ENCODE data around the gene TMED9. TPM values are rescaled to one million over a fixed set of nuclear protein-coding genes. Genes with fewer than 3 reads are reported as not detected.

Gene TMED9
- total RNA-seq, 1 experiment from 2014 or later, result 133 TPM

DNA sequence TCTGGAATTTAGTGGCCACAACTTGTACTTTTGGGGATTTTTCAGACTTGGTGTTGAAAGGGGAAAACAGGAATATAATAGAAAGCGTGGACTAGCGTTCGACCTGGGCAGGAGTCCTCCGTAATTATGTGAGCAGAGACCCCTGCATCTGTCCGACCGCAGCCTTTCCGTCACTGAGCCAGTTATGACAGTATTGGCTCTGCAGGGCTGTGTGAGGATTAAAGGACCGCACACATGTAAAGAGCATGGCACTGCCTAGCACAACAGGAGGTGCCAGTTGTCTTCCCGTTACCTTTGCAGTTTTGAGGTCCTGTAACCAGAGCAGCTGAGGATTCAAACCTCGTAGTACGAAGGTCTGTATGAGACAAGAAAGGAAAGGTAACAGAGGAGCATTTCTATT lies 9.1 kb downstream of the TMED9 start:
- Histone ChIP-seq H3K27ac (ENCODE audit: low read depth, low read length) (peak overlapping the region; percentile 76; the same call in 1 of the 2 replicates), H3K9ac (ENCODE audit: low read length) (peak overlapping the region; percentile 84)

More for the DNA sequence above, 9.1 kb downstream of the TMED9 start:
- Histone ChIP-seq H3K79me2 (ENCODE audit: insufficient read depth, low read length) (peaks cover 26% of the 10 kb centered on the region), H3K9me3 (ENCODE audit: control insufficient read depth in 1 of 2, insufficient read depth in 1 of 2, low read depth in 1 of 2, low read length in 2 of 2) (no peaks in the 10 kb centered on the region), H3K9me2 (ENCODE audit: insufficient read depth) (no peaks in the 10 kb centered on the region), H3K4me3 (replicated peaks in 1 of 2; ENCODE audit: low read depth in 1 of 2, low read length in 2 of 2) (peak overlapping the region; percentile 88 to 90), H2AFZ (ENCODE audit: low read depth, low read length, poor library complexity, severe bottlenecking) (no peak overlapping the region), H3K4me1 (ENCODE audit: control insufficient read depth in 1 of 2, insufficient read depth in 2 of 2, low read length in 2 of 2) (peaks cover 21 to 42% of the 10 kb centered on the region in 2 experiments), H3K27me3 (ENCODE audit: insufficient read depth, low read length) (no peaks in the 10 kb centered on the region), H4K20me1 (ENCODE audit: insufficient read depth) (no peaks in the 10 kb centered on the region), H3K36me3 (ENCODE audit: control insufficient read depth in 1 of 2, insufficient read depth in 2 of 2, low read length in 2 of 2) (peaks cover 0 to 2% of the 10 kb centered on the region in 2 experiments; a peak in 2 of 4 replicates), H3K4me2 (ENCODE audit: low read length) (peak overlapping the region; percentile 87)
- BruUV-seq (replicated peaks), result TSS peak; percentile 46
- ChIA-PET RAD21 (ENCODE audit: low non-redundant PET in 1 of 2, low total read pairs in 2 of 2, uncharacterized antibody in 2 of 2, unreplicated experiment in 2 of 2) (no interaction called here), CTCF (no interaction called here), POLR2A (interaction anchor here (0.8 kb wide), 1 partner anchor 104 kb away, joined by 3 read pairs; the partner anchor contains the start of gene PDLIM7)
- DNase-seq (ENCODE audit: low read depth, low spot score) (no peak), ATAC-seq (no peak)
- intact Hi-C loops (cut with micrococcal nuclease), result loop anchor here (2.0 to 5.0 kb wide), 5 partner anchors 40 to 551 kb away; partner anchors contain the start of genes DDX41, NHP2 and PDLIM7
- TF ChIP-seq ZFX (IDR thresholded peaks at IDR 0.05) (no peak), FOSL1 (IDR thresholded peaks at IDR 0.05; ENCODE audit: low read depth) (no peak), SIN3A (IDR thresholded peaks at IDR 0.05; ENCODE audit: low read depth) (no peak), SP1 (IDR thresholded peaks at IDR 0.05; ENCODE audit: low read depth) (no peak), ELF1 (IDR thresholded peaks at IDR 0.05; ENCODE audit: borderline replicate concordance, low read depth) (no peak), TCF7L2 (IDR thresholded peaks at IDR 0.05; ENCODE audit: borderline replicate concordance, extremely low read depth, insufficient read depth, insufficient read length) (no peak), SRF (IDR thresholded peaks at IDR 0.05; ENCODE audit: low read depth) (no peak), YY1 (IDR thresholded peaks at IDR 0.05; ENCODE audit: extremely low read depth, insufficient replicate concordance, low read depth, low read length) (no peak), CBX3 (IDR thresholded peaks at IDR 0.05; ENCODE audit: low read depth) (no peak), RAD21 (IDR thresholded peaks at IDR 0.05; ENCODE audit: low read depth) (no peak), POLR2AphosphoS5 (IDR thresholded peaks at IDR 0.05; ENCODE audit: low read depth, low read length) (no peak), ZNF274 (IDR thresholded peaks at IDR 0.05; ENCODE audit: low read depth, low read length) (no peak), EZH2phosphoT487 (IDR thresholded peaks at IDR 0.05; ENCODE audit: borderline replicate concordance) (no peak)
- TF ChIP-seq, protein P1, sequence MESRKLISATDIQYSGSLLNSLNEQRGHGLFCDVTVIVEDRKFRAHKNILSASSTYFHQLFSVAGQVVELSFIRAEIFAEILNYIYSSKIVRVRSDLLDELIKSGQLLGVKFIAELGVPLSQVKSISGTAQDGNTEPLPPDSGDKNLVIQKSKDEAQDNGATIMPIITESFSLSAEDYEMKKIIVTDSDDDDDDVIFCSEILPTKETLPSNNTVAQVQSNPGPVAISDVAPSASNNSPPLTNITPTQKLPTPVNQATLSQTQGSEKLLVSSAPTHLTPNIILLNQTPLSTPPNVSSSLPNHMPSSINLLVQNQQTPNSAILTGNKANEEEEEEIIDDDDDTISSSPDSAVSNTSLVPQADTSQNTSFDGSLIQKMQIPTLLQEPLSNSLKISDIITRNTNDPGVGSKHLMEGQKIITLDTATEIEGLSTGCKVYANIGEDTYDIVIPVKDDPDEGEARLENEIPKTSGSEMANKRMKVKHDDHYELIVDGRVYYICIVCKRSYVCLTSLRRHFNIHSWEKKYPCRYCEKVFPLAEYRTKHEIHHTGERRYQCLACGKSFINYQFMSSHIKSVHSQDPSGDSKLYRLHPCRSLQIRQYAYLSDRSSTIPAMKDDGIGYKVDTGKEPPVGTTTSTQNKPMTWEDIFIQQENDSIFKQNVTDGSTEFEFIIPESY (IDR thresholded peaks at IDR 0.05; ENCODE audit: extremely low read depth, insufficient replicate concordance, low read length), result no peak
- TF ChIP-seq, protein P2, sequence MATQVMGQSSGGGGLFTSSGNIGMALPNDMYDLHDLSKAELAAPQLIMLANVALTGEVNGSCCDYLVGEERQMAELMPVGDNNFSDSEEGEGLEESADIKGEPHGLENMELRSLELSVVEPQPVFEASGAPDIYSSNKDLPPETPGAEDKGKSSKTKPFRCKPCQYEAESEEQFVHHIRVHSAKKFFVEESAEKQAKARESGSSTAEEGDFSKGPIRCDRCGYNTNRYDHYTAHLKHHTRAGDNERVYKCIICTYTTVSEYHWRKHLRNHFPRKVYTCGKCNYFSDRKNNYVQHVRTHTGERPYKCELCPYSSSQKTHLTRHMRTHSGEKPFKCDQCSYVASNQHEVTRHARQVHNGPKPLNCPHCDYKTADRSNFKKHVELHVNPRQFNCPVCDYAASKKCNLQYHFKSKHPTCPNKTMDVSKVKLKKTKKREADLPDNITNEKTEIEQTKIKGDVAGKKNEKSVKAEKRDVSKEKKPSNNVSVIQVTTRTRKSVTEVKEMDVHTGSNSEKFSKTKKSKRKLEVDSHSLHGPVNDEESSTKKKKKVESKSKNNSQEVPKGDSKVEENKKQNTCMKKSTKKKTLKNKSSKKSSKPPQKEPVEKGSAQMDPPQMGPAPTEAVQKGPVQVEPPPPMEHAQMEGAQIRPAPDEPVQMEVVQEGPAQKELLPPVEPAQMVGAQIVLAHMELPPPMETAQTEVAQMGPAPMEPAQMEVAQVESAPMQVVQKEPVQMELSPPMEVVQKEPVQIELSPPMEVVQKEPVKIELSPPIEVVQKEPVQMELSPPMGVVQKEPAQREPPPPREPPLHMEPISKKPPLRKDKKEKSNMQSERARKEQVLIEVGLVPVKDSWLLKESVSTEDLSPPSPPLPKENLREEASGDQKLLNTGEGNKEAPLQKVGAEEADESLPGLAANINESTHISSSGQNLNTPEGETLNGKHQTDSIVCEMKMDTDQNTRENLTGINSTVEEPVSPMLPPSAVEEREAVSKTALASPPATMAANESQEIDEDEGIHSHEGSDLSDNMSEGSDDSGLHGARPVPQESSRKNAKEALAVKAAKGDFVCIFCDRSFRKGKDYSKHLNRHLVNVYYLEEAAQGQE (IDR thresholded peaks at IDR 0.05; ENCODE audit: low read depth), result no peak
- TF ChIP-seq, protein P3, sequence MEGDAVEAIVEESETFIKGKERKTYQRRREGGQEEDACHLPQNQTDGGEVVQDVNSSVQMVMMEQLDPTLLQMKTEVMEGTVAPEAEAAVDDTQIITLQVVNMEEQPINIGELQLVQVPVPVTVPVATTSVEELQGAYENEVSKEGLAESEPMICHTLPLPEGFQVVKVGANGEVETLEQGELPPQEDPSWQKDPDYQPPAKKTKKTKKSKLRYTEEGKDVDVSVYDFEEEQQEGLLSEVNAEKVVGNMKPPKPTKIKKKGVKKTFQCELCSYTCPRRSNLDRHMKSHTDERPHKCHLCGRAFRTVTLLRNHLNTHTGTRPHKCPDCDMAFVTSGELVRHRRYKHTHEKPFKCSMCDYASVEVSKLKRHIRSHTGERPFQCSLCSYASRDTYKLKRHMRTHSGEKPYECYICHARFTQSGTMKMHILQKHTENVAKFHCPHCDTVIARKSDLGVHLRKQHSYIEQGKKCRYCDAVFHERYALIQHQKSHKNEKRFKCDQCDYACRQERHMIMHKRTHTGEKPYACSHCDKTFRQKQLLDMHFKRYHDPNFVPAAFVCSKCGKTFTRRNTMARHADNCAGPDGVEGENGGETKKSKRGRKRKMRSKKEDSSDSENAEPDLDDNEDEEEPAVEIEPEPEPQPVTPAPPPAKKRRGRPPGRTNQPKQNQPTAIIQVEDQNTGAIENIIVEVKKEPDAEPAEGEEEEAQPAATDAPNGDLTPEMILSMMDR (IDR thresholded peaks at IDR 0.05 in 2 of 3, conservative IDR thresholded peaks at IDR 0.05 in 1 of 3; ENCODE audit: borderline replicate concordance in 1 of 3, insufficient read depth in 1 of 3, low read depth in 2 of 3, low read length in 2 of 3), result no peak
